Measurements from ENCODE around the gene FADS6. TPM values are rescaled to one million over a fixed set of nuclear protein-coding genes. Genes with fewer than 3 reads are reported as not detected.

The FADS6 gene
- polyA plus RNA-seq, 1 experiment: not detected

- H3K4me3 ChIP-seq (ENCODE audit: low read depth, low read length): no peak overlapping the region
- peaks cover 58% of the 10 kb centered on the region for H3K27me3 ChIP-seq (ENCODE audit: control insufficient read depth, insufficient read depth, low read length)
- TF ChIP-seq, protein P1, sequence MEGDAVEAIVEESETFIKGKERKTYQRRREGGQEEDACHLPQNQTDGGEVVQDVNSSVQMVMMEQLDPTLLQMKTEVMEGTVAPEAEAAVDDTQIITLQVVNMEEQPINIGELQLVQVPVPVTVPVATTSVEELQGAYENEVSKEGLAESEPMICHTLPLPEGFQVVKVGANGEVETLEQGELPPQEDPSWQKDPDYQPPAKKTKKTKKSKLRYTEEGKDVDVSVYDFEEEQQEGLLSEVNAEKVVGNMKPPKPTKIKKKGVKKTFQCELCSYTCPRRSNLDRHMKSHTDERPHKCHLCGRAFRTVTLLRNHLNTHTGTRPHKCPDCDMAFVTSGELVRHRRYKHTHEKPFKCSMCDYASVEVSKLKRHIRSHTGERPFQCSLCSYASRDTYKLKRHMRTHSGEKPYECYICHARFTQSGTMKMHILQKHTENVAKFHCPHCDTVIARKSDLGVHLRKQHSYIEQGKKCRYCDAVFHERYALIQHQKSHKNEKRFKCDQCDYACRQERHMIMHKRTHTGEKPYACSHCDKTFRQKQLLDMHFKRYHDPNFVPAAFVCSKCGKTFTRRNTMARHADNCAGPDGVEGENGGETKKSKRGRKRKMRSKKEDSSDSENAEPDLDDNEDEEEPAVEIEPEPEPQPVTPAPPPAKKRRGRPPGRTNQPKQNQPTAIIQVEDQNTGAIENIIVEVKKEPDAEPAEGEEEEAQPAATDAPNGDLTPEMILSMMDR (IDR thresholded peaks at IDR 0.05; ENCODE audit: insufficient read depth, low read depth, low read length): no peak
- ChIA-PET POLR2A (no interaction called here), CTCF (no interaction called here)
- DNase-seq (ENCODE audit: low read depth): no peak
- no peaks in the 10 kb centered on the region for H3K36me3 ChIP-seq (ENCODE audit: control insufficient read depth, insufficient read depth, low read length)
Measured at GRCh38 chr17:74854792-74855191, 38.6 kb downstream of the FADS6 start.

GRCh38 chr17:74853669-74854068 lies 39.8 kb downstream of the FADS6 start:
- no peak overlapping the region for H3K4me3 ChIP-seq (ENCODE audit: low read depth, low read length)
- ChIA-PET POLR2A (interaction anchor here (0.6 kb wide), 1 partner anchor 20 kb away, joined by 20 read pairs; no protein-coding TSS in a partner anchor), CTCF (interaction anchor here (0.8 to 1.0 kb wide), 2 partner anchors 10 to 12 kb away, joined by 3 to 5 read pairs; no protein-coding TSS in a partner anchor)
- TF ChIP-seq, protein P1 (IDR thresholded peaks at IDR 0.05; ENCODE audit: insufficient read depth, low read depth, low read length): no peak
- peaks cover 48% of the 10 kb centered on the region for H3K27me3 ChIP-seq (ENCODE audit: control insufficient read depth, insufficient read depth, low read length)
- no peaks in the 10 kb centered on the region for H3K36me3 ChIP-seq (ENCODE audit: control insufficient read depth, insufficient read depth, low read length)
- DNase-seq (ENCODE audit: low read depth): no peak

DNA sequence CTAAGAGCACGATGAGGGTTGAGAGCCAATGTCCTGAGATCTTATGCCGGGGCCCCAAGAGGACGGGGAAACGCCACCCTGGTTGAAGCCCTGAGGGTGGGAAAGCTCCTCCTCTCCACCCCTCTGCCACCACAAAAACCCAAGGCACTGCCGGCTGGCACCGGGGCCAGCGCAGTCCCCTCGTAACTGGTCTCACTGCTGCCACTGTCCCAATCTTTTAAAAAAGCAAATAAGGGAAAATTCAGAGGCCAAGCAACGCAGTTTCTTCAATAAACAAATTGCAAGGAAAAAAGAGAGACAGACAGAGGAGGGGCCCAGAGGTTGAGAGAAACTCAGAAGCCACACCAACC lies 40.4 kb downstream of the FADS6 start:
- CTCF ChIA-PET: interaction anchor here (0.8 to 1.2 kb wide), 2 partner anchors 9 to 10 kb away, joined by 3 to 6 read pairs; no protein-coding TSS in a partner anchor
- TF ChIP-seq, protein P1 (IDR thresholded peaks at IDR 0.05; ENCODE audit: insufficient read depth, low read depth, low read length): no peak
- Histone ChIP-seq H3K27me3 (ENCODE audit: control insufficient read depth, insufficient read depth, low read length) (peaks cover 43% of the 10 kb centered on the region), H3K36me3 (ENCODE audit: control insufficient read depth, insufficient read depth, low read length) (no peaks in the 10 kb centered on the region), H3K4me3 (ENCODE audit: low read depth, low read length) (no peak overlapping the region)
- POLR2A ChIA-PET: no interaction called here
- no peak for DNase-seq (ENCODE audit: low read depth)

DNA sequence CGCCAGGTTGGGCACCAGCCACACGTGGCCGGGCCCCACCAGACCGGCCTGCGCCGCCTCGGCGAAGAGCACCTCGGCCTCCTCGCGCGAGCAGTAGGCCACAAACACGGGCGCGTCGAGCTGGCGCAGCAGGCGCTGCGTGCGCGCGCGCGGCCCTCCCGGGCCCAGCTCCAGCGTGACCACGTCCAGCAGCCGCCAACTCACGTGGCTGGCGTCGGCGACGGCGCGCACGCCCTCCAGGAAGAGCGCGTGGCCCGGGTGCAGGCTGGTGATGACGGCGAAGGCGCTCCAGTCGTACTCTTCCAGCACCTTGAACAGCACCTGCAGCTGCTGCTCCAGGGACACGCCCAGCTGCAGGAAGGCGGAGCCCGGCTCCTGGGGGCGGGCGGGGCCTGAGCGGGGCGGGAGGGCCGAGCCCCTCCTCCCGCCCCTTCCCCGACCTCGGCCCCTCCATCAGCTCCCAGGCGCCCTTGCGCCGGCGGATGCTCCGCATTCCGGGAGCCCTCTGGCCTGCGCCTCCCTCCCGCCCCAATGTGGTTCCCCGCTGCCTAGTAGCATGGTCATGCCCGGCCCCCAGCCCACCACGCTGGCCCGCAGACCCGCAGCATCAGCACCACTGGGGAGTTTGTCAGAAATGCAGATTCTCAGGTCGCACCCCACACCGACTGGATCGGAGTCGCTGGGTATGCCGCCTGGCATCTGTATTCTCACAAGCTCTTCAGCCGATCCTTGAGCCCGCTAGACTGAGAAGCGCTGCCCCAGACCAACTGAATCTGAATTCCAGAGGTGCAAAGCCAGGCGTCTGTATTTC lies 41.0 kb downstream of the FADS6 start:
- no peak for DNase-seq (ENCODE audit: low read depth)
- peaks cover 40% of the 10 kb centered on the region for H3K27me3 ChIP-seq (ENCODE audit: control insufficient read depth, insufficient read depth, low read length)
- ChIA-PET POLR2A (interaction anchor here (0.8 kb wide), 1 partner anchor 9 kb away, joined by 3 read pairs; no protein-coding TSS in a partner anchor), CTCF (interaction anchor here (0.8 to 14.7 kb wide), 3 partner anchors 9 to 10 kb away, joined by 3 to 164 read pairs (median 6); partner anchors contain the start of gene GRIN2C)
- no peak overlapping the region for H3K4me3 ChIP-seq (ENCODE audit: low read depth, low read length)
- TF ChIP-seq, protein P1 (IDR thresholded peaks at IDR 0.05; ENCODE audit: insufficient read depth, low read depth, low read length): no peak
- no peaks in the 10 kb centered on the region for H3K36me3 ChIP-seq (ENCODE audit: control insufficient read depth, insufficient read depth, low read length)

DNA sequence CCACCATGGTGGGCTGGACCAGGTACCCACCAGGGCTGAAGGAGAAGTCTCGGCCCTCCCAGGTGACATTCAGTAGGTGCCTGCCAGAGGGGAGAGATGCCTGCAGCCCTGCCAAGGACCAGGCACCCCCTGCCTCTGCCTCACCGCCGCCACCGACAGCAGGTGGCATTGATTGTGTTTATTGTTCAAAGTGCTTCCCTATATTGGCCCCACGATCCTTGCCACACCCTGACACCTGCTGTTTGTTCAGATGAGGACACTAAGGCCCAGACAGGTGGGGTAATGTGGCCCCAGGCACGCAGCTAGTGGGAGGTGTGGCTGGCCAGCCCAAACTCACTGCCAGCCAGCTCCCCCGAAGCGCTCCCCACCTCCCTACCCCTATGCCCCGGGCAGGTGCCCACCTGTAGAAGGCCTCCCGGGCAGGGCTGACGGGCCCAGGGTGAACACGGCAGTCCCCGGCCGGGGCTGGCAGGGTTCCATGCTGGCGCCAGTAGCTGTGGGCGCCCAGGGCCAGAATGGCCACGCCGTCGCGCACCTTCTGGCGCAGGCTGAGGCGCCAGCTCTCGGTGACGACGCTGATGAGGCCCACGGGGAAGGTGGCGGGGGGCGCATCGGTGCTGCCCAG lies 41.7 kb downstream of the FADS6 start:
- no peak for DNase-seq (ENCODE audit: low read depth)
- CTCF ChIA-PET: interaction anchor here (1.1 to 14.7 kb wide), 3 partner anchors 9 to 106 kb away, joined by 5 to 164 read pairs (median 6); partner anchors contain the start of gene GRIN2C
- H3K4me3 ChIP-seq (ENCODE audit: low read depth, low read length): no peak overlapping the region
- TF ChIP-seq, protein P1 (IDR thresholded peaks at IDR 0.05; ENCODE audit: insufficient read depth, low read depth, low read length): no peak
- H3K27me3 ChIP-seq (ENCODE audit: control insufficient read depth, insufficient read depth, low read length): peaks cover 34% of the 10 kb centered on the region
- POLR2A ChIA-PET: interaction anchor here (0.8 kb wide), 1 partner anchor 9 kb away, joined by 3 read pairs; no protein-coding TSS in a partner anchor
- no peaks in the 10 kb centered on the region for H3K36me3 ChIP-seq (ENCODE audit: control insufficient read depth, insufficient read depth, low read length)
